Skeletal muscle satellite cell (primary cell): ENCODE data around the gene CSH2.
"Not testable (repeated sequence)": the region's sequence is repeated elsewhere in the genome, so short reads cannot be mapped to it uniquely, and the experiment has no call there.

Source experiments
- H3K27me3 ChIP-seq: 2 replicates; pipeline ENCODE4 v1.7.0; 2013; ENCODE audit warnings: low read length; ENCODE audit not compliant: control insufficient read depth, insufficient read depth
- H3K36me3 ChIP-seq: 2 replicates; pipeline ENCODE4 v1.7.0; 2013; ENCODE audit warnings: mild to moderate bottlenecking, control low read depth, low read length; ENCODE audit not compliant: insufficient read depth
- H3K4me1 ChIP-seq: 2 replicates; pipeline ENCODE4 v1.7.0; 2013; ENCODE audit warnings: low read length; ENCODE audit not compliant: control insufficient read depth, insufficient read depth
- H3K4me2 ChIP-seq: 2 replicates; pipeline ENCODE4 v1.7.0; 2013; ENCODE audit warnings: mild to moderate bottlenecking, low read length
- H3K4me3 ChIP-seq: 2 replicates; pipeline ENCODE4 v1.7.0; 2013; ENCODE audit warnings: low read length
- H3K9ac ChIP-seq: 2 replicates; pipeline ENCODE4 v1.7.0; 2013; ENCODE audit warnings: mild to moderate bottlenecking, low read depth, low read length, moderate library complexity
- H3K9me3 ChIP-seq: replicated peaks from 2 replicates; pipeline ENCODE4 v1.7.0; 2013; ENCODE audit warnings: mild to moderate bottlenecking, control low read depth, low read length

The CSH2 gene

GRCh38 chr17:63847525-63848249 is 25.8 kb downstream of the CSH2 start:
- peaks cover 18% of the 10 kb centered on the region for H3K4me1 ChIP-seq
- no peak overlapping the region for H3K4me3 ChIP-seq
- no peaks in the 10 kb centered on the region for H3K36me3 ChIP-seq
- H3K27me3 ChIP-seq = peaks cover 4% of the 10 kb centered on the region
- no peak overlapping the region for H3K9ac ChIP-seq
- H3K9me3 ChIP-seq = no peaks in the 10 kb centered on the region
- H3K4me2 ChIP-seq = no peak overlapping the region

GRCh38 chr17:63845509-63845908 is 28.0 kb downstream of the CSH2 start:
- Histone ChIP-seq H3K4me3 (no peak overlapping the region), H3K9me3 (no peaks in the 10 kb centered on the region), H3K36me3 (no peaks in the 10 kb centered on the region), H3K4me1 (peaks cover 28% of the 10 kb centered on the region), H3K4me2 (no peak overlapping the region), H3K27me3 (no peaks in the 10 kb centered on the region), H3K9ac (no peak overlapping the region)

GRCh38 chr17:63843910-63844677 is 29.4 kb downstream of the CSH2 start:
- Histone ChIP-seq H3K9ac (peak overlapping the region; percentile 75), H3K36me3 (no peaks in the 10 kb centered on the region), H3K9me3 (no peaks in the 10 kb centered on the region), H3K4me1 (peaks cover 41% of the 10 kb centered on the region), H3K4me3 (peak overlapping the region; percentile 72), H3K27me3 (no peaks in the 10 kb centered on the region), H3K4me2 (peak overlapping the region; percentile 83)

- peak overlapping the region; percentile 75 for H3K9ac ChIP-seq
Measured at GRCh38 chr17:63843387-63843888, 30.0 kb downstream of the CSH2 start.

GRCh38 chr17:63842540-63843386 is 30.7 kb downstream of the CSH2 start, which contains the start of gene SMARCD2:
Gene SMARCD2 (minus strand): TSS chr17:63842685. CDS start chr17:63842674, 11 bp downstream.
- H3K4me2 ChIP-seq = peak within 1 kb of the TSS; percentile 99
- H3K4me3 ChIP-seq = peak within 1 kb of the TSS; percentile 93
- H3K4me1 ChIP-seq = peaks cover 49% of the 10 kb centered on the region
- peak within 1 kb of the TSS; percentile 94 for H3K9ac ChIP-seq
- no peaks in the 10 kb centered on the region for H3K27me3 ChIP-seq
- H3K9me3 ChIP-seq = no peaks in the 10 kb centered on the region
- H3K36me3 ChIP-seq = no peaks in the 10 kb centered on the region

More at GRCh38 chr17:63843387-63843888, 30.0 kb downstream of the CSH2 start:
- peak overlapping the region; percentile 83 for H3K4me2 ChIP-seq
- not testable (repeated sequence) for H3K36me3 ChIP-seq, H3K27me3 ChIP-seq, H3K9me3 ChIP-seq
- peaks cover 43% of the 10 kb centered on the region for H3K4me1 ChIP-seq
- peak overlapping the region; percentile 72 for H3K4me3 ChIP-seq

DNA sequence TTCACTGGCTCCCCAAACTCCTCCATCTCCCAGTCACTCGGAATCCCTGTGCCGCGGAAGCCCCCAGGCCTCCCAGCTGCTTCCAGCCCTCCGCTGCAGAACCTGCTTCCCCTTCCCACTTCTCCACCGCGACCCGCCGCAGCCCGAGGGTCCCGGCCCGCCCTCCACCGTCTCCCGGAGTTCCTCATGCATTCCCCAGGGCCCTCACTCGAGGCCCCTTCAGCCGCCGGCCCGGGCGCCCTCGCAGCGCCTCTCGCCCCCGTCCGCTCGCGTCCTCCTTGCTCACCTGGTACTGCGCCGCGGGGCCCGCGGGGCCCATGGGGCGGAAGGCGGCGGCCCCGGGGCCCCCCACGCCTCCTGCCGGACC is 31.3 kb downstream of the CSH2 start:
- Histone ChIP-seq H3K4me3 (peak overlapping the region; percentile 93), H3K4me1 (peaks cover 50% of the 10 kb centered on the region), H3K9me3 (no peaks in the 10 kb centered on the region), H3K36me3 (no peaks in the 10 kb centered on the region), H3K27me3 (no peaks in the 10 kb centered on the region), H3K9ac (peak overlapping the region; percentile 94), H3K4me2 (peak overlapping the region; percentile 99)

DNA sequence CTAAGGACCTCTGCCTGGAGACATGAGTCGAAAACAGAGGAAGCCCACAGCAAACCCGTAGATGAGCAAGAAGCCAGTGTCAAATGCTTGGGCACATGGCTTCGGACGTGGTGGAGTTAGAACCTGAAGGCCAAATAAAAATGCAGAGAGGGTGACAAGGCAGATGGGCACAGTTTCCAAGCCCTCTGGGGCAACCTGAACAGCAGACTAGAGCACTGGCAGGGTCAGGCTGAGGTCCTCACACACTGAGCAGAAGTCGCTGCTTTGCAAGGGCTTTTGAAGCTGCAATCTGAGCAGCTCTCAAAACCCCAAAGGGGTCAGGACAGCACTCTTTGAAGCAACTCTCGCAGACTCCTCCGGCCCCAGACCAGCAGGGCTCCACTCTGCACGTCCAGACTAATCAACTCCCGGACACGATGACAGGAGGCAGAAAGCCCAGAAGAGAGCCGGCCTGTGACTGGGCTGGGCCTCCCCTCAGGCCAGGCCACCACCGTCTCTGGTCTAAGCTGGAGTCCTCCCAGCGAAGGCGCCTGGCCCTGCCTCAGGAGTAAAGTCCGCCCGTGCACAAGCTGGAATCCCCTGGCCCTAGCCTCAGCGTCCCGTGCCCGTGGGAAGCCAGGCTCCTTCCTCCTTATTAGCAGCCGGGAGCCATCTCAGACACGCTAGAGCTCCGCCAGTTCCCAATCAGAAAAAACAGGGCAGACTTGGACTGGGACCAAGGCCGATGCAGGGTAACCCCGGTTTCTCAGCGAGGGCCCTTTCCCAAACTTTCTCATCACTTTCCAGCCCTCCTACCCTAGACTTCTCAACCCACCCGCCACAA is 31.9 kb downstream of the CSH2 start:
- H3K9ac ChIP-seq = peak overlapping the region; percentile 94
- peaks cover 5% of the 10 kb centered on the region for H3K36me3 ChIP-seq
- peak overlapping the region; percentile 93 for H3K4me3 ChIP-seq
- peak overlapping the region; percentile 99 for H3K4me2 ChIP-seq
- no peaks in the 10 kb centered on the region for H3K9me3 ChIP-seq
- no peaks in the 10 kb centered on the region for H3K27me3 ChIP-seq
- H3K4me1 ChIP-seq = peaks cover 50% of the 10 kb centered on the region

GRCh38 chr17:63840591-63841349 is 32.7 kb downstream of the CSH2 start:
- Histone ChIP-seq H3K4me1 (peaks cover 50% of the 10 kb centered on the region), H3K9ac (peak overlapping the region; percentile 94), H3K27me3 (no peaks in the 10 kb centered on the region), H3K4me2 (peak overlapping the region; percentile 99), H3K36me3 (peaks cover 8% of the 10 kb centered on the region), H3K9me3 (no peaks in the 10 kb centered on the region), H3K4me3 (peak overlapping the region; percentile 93)

DNA sequence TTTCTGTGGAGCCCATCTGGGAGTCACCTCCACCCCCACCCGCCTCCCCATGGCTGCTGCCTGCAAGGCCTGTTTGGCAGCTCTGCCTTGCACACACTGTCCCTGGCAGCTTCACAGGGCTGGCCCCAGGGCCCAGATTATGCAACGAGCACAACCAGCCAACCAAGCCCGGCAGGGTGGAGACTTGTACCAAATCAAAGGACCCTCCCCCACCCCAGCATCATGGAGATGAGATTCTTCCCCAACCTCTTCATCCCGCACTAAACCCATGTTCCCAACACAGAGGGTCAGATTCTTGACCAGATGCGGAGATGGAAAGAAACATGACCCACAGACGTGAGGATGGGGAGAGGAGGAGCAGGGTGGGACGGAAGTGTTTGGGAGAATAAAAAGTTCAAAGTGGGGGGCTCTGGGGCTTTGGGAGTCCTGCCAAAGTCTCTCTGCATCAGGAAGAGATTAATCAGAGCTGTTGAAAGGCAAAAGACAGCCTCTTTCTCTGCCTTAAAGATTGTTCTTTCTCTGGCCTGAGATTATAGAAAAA is 34.8 kb downstream of the CSH2 start:
- peaks cover 43% of the 10 kb centered on the region for H3K4me1 ChIP-seq
- H3K9ac ChIP-seq = peak overlapping the region; percentile 45

More for the DNA sequence above, 34.8 kb downstream of the CSH2 start:
- H3K27me3 ChIP-seq = no peaks in the 10 kb centered on the region
- peak overlapping the region; percentile 72 for H3K4me2 ChIP-seq
- H3K4me3 ChIP-seq = peak overlapping the region; percentile 7
- peaks cover 24% of the 10 kb centered on the region for H3K36me3 ChIP-seq
- no peaks in the 10 kb centered on the region for H3K9me3 ChIP-seq
